Gastrocnemius medialis (tissue), 4 donors: Measurements from ENCODE around the gene RPL13A.

Experiments used
- POLR2A ChIP-seq, 2 donors: fragments of 450-650 bp; IDR thresholded peaks; one replicate each; pipeline ENCODE4 v1.6.1; 2017; ENCODE audit warnings: antibody characterized with exemption in 2 of 2, mild to moderate bottlenecking in 2 of 2, moderate library complexity in 2 of 2
- TF ChIP-seq, protein P1 (sequence below), 5 experiments: fragments of 450-650 bp in 3 of 5; fragments of 200-600 bp in 2 of 5; sonication (generic) in 2 of 5; IDR thresholded peaks in 4 of 5; conservative IDR thresholded peaks in 1 of 5; 1 replicate in 4 of 5; 2 replicates in 1 of 5; pipeline ENCODE4 v1.5.1; 2016 to 2019; ENCODE audit warnings: antibody characterized with exemption in 5 of 5, mild to moderate bottlenecking in 3 of 5, moderate library complexity in 3 of 5

GRCh38 chr19:49491804-49492572 lies 4.6 kb downstream of the RPL13A start:
- TF ChIP-seq, protein P1, sequence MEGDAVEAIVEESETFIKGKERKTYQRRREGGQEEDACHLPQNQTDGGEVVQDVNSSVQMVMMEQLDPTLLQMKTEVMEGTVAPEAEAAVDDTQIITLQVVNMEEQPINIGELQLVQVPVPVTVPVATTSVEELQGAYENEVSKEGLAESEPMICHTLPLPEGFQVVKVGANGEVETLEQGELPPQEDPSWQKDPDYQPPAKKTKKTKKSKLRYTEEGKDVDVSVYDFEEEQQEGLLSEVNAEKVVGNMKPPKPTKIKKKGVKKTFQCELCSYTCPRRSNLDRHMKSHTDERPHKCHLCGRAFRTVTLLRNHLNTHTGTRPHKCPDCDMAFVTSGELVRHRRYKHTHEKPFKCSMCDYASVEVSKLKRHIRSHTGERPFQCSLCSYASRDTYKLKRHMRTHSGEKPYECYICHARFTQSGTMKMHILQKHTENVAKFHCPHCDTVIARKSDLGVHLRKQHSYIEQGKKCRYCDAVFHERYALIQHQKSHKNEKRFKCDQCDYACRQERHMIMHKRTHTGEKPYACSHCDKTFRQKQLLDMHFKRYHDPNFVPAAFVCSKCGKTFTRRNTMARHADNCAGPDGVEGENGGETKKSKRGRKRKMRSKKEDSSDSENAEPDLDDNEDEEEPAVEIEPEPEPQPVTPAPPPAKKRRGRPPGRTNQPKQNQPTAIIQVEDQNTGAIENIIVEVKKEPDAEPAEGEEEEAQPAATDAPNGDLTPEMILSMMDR (IDR thresholded peaks at IDR 0.05 in 4 of 5, conservative IDR thresholded peaks at IDR 0.05 in 1 of 5): no peak
- TF ChIP-seq POLR2A (IDR thresholded peaks at IDR 0.05): no peak
